Measurements from ENCODE around the gene MUC5AC.
"Not testable (repeated sequence)": the region's sequence is repeated elsewhere in the genome, so short reads cannot be mapped to it uniquely, and the experiment has no call there.

MUC5AC gene

DNA sequence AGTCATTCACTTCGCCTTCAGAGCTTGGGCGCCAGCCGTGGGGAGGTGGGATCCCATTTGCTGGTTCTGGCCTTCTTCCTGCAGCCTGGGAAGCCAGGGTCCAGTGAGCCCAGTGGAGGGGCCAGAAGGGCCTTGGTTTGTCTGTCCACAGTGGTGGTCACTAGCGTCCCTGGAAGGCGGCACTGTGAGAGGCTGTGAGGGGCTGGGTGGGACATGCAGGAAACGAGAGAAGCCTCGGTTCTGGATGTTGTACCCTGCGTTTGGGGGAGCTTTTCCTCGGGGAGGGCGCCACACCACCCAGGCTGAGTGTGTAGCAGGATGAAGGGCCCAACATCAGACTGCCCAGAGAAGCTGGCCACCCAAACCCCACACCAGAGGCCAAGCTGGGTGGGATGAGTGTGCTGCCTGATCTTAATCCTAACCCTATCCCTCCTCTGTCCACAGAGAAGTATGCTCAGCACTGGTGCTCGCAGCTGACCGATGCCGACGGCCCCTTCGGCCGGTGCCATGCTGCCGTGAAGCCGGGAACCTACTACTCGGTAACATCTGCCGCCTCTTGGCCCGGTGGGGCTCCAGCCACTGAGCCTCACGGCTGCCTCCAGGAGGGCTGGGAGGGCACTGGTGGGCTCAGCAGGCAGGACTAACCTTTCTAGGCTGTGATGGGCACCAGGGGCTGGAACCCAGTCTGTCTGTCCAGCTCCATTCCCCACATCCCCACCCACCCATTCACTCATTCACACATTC is 14.4 kb downstream of the MUC5AC start:
- H3K9ac ChIP-seq (ENCODE audit: low read depth, low read length), result no peak overlapping the region

DNA sequence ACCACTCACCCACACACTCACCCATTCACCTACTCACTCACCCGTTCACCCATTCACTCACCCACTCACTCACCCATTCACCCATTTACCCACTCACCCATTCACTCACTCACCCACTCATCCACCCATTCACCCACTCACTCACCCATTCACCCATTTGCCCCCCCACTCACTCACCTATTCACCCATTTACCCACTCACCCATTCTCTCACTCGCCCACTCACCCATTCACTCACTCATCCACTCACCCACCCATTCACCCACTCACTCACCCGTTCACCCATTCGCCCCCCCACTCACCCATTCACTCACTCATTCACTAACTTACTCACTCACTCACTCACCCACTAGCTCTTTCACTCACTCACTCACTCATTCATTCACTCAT is 15.0 kb downstream of the MUC5AC start:
- Histone ChIP-seq H3K9ac (ENCODE audit: low read depth, low read length) (no peak overlapping the region), H3K4me1 (ENCODE audit: insufficient read depth, low read length) (no peaks in the 10 kb centered on the region), H3K9me3 (ENCODE audit: control insufficient read depth, insufficient read depth, low read length) (no peaks in the 10 kb centered on the region), H3K36me3 (ENCODE audit: insufficient read depth, low read length) (no peaks in the 10 kb centered on the region)

More for the DNA sequence above, 14.4 kb downstream of the MUC5AC start:
- no peaks in the 10 kb centered on the region for H3K4me1 ChIP-seq (ENCODE audit: insufficient read depth, low read length)
- no peaks in the 10 kb centered on the region for H3K9me3 ChIP-seq (ENCODE audit: control insufficient read depth, insufficient read depth, low read length)
- H3K36me3 ChIP-seq (ENCODE audit: insufficient read depth, low read length), result no peaks in the 10 kb centered on the region

- H3K9me3 ChIP-seq (ENCODE audit: control insufficient read depth, insufficient read depth, low read length); H3K4me1 ChIP-seq (ENCODE audit: insufficient read depth, low read length); H3K36me3 ChIP-seq (ENCODE audit: insufficient read depth, low read length); H3K9ac ChIP-seq (ENCODE audit: low read depth, low read length): not testable (repeated sequence)
These were observed 15.6 kb downstream of the MUC5AC start for GRCh38 chr11:1173396-1173795.

- Histone ChIP-seq H3K9me3 (ENCODE audit: control insufficient read depth, insufficient read depth, low read length) (no peaks in the 10 kb centered on the region), H3K9ac (ENCODE audit: low read depth, low read length) (no peak overlapping the region), H3K4me1 (ENCODE audit: insufficient read depth, low read length) (no peaks in the 10 kb centered on the region), H3K36me3 (ENCODE audit: insufficient read depth, low read length) (no peaks in the 10 kb centered on the region)
These were observed 17.0 kb downstream of the MUC5AC start for GRCh38 chr11:1174441-1175370.

GRCh38 chr11:1175461-1176223 is 17.9 kb downstream of the MUC5AC start:
- H3K9me3 ChIP-seq (ENCODE audit: control insufficient read depth, insufficient read depth, low read length), result no peaks in the 10 kb centered on the region

DNA sequence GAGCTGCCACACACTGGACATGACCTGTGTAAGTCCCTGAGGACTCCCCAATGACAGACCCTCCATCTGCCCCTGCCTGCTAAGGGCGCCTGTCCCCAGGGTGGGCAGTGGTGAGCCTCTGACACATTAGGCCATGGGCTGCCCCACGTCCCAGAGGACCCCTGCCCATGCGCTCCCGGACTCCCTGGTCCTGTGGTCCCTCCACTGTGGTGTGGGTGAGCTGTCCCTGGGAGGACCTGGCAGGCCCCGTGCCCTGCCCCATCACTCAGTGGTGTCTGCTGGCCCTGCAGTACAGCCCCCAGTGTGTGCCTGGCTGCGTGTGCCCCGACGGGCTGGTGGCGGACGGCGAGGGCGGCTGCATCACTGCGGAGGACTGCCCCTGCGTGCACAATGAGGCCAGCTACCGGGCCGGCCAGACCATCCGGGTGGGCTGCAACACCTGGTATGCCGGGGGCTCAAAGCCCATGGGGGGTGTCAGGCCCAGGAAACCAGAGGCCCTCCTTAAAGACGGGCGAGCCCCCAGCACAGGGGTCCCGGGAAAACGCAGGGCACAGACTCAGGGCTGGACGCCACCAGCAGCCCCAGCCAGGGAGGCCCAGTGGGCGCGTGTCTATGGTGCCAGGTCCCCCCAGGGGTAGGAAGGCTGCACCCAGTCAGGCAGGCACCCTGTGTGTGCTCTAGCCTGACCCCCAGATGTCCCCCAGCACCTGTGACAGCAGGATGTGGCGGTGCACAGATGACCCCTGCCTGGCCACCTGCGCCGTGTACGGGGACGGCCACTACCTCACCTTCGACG is 18.7 kb downstream of the MUC5AC start:
- Histone ChIP-seq H3K9ac (ENCODE audit: low read depth, low read length) (no peak overlapping the region), H3K4me1 (ENCODE audit: insufficient read depth, low read length) (no peaks in the 10 kb centered on the region), H3K9me3 (ENCODE audit: control insufficient read depth, insufficient read depth, low read length) (no peaks in the 10 kb centered on the region), H3K36me3 (ENCODE audit: insufficient read depth, low read length) (no peaks in the 10 kb centered on the region)

More at GRCh38 chr11:1175461-1176223, 17.9 kb downstream of the MUC5AC start:
- Histone ChIP-seq H3K36me3 (ENCODE audit: insufficient read depth, low read length) (no peaks in the 10 kb centered on the region), H3K4me1 (ENCODE audit: insufficient read depth, low read length) (no peaks in the 10 kb centered on the region), H3K9ac (ENCODE audit: low read depth, low read length) (no peak overlapping the region)

GRCh38 chr11:1177020-1177770 is 19.4 kb downstream of the MUC5AC start:
- H3K9ac ChIP-seq (ENCODE audit: low read depth, low read length), result no peak overlapping the region
- H3K36me3 ChIP-seq (ENCODE audit: insufficient read depth, low read length), result no peaks in the 10 kb centered on the region
- H3K9me3 ChIP-seq (ENCODE audit: control insufficient read depth, insufficient read depth, low read length), result no peaks in the 10 kb centered on the region
- H3K4me1 ChIP-seq (ENCODE audit: insufficient read depth, low read length), result no peaks in the 10 kb centered on the region

DNA sequence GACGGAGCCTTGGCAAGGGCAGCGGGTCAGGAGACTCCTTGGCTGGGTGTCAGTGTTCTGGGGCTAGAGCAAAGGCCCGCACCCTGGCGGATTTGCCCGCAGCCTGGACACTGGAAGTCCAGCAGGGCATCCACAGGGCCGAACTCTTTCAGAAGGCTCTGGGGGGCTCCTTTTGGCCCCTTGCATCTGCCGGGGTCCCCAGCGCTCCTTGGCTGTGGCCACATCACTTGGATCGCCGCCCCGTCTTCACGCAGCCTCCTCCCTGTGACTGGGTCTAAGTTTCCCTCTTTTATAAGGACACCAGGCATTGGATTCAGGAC is 20.0 kb downstream of the MUC5AC start:
- Histone ChIP-seq H3K4me1 (ENCODE audit: insufficient read depth, low read length) (no peaks in the 10 kb centered on the region), H3K36me3 (ENCODE audit: insufficient read depth, low read length) (no peaks in the 10 kb centered on the region), H3K9ac (ENCODE audit: low read depth, low read length) (no peak overlapping the region), H3K9me3 (ENCODE audit: control insufficient read depth, insufficient read depth, low read length) (no peaks in the 10 kb centered on the region)

- Histone ChIP-seq H3K9ac (ENCODE audit: low read depth, low read length) (no peak overlapping the region), H3K4me1 (ENCODE audit: insufficient read depth, low read length) (no peaks in the 10 kb centered on the region), H3K9me3 (ENCODE audit: control insufficient read depth, insufficient read depth, low read length) (no peaks in the 10 kb centered on the region), H3K36me3 (ENCODE audit: insufficient read depth, low read length) (no peaks in the 10 kb centered on the region)
These were observed 20.6 kb downstream of the MUC5AC start for GRCh38 chr11:1178201-1178885.

DNA sequence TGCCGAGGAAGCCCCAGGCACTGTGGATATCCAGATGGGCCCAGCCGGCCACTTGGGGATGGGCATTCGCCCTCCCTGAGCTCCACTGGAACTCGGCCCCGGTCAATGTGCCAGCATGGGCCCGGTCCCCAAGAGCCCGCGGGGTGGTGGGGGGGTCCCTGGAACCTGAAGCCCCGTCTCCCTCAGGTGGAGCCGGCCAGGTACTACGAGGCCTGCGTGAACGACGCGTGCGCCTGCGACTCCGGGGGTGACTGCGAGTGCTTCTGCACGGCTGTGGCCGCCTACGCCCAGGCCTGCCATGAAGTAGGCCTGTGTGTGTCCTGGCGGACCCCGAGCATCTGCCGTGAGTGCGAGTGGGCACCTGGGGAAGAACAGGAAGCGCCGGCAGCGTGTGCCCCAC is 21.2 kb downstream of the MUC5AC start:
- Histone ChIP-seq H3K9me3 (ENCODE audit: control insufficient read depth, insufficient read depth, low read length) (no peaks in the 10 kb centered on the region), H3K36me3 (ENCODE audit: insufficient read depth, low read length) (no peaks in the 10 kb centered on the region), H3K4me1 (ENCODE audit: insufficient read depth, low read length) (no peaks in the 10 kb centered on the region), H3K9ac (ENCODE audit: low read depth, low read length) (no peak overlapping the region)

DNA sequence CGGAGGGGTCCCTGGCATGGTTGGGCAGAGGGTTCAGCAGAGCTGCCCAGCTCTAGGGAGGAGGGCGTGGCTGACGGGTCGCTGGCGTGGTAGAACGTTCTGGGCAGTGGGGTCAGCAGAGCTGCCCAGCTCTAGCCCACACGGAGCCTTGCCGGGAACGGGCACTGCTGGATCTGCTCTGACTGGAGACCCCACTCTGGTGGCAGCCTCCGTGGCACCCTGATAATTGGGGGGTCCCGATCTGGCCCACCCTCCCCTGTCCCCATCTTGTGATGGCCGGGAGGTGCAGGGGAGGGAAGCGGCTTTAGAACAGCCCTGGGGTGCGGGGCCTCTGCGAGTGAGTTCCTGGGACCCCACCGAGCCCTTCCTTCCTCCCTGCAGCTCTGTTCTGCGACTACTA is 21.9 kb downstream of the MUC5AC start:
- no peak overlapping the region for H3K9ac ChIP-seq (ENCODE audit: low read depth, low read length)
- H3K9me3 ChIP-seq (ENCODE audit: control insufficient read depth, insufficient read depth, low read length), result no peaks in the 10 kb centered on the region
- no peaks in the 10 kb centered on the region for H3K36me3 ChIP-seq (ENCODE audit: insufficient read depth, low read length)
- no peaks in the 10 kb centered on the region for H3K4me1 ChIP-seq (ENCODE audit: insufficient read depth, low read length)

DNA sequence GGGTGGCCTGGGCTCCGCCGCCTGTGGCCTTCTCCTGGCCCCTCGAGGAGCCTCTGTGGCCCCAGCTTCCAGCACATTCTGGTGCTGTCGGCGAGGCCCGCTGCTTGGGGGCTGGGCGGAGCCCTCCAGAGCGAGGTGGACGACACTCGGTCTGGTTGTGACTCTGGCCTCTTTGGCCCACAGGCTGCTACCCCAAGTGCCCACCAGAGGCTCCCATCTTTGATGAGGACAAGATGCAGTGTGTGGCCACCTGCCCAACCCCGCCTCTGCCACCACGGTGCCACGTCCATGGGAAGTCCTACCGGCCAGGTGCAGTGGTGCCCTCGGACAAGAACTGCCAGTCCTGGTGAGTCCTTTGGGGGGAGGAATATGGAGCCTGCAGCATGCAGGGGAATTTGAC is 22.4 kb downstream of the MUC5AC start:
- no peak overlapping the region for H3K9ac ChIP-seq (ENCODE audit: low read depth, low read length)
- no peaks in the 10 kb centered on the region for H3K9me3 ChIP-seq (ENCODE audit: control insufficient read depth, insufficient read depth, low read length)
- H3K4me1 ChIP-seq (ENCODE audit: insufficient read depth, low read length), result no peaks in the 10 kb centered on the region
- no peaks in the 10 kb centered on the region for H3K36me3 ChIP-seq (ENCODE audit: insufficient read depth, low read length)

DNA sequence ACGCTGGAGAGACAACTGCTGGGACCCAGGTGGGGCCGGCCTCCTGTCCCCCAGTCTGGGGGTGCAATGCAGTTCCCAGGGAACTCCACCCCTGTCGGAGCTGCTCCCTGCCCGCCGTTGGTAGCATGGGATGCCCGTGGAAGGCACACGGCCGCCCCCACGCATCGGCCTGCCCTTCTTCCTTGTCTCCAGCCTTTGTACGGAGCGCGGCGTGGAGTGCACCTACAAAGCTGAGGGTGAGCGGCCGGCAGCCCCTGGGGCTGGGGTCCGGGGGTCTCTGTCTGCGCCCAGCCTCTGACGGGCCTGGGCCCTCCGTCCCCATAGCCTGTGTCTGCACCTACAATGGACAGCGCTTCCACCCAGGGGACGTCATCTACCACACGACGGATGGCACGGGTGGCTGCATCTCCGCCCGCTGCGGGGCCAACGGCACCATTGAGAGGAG is 23.2 kb downstream of the MUC5AC start:
- Histone ChIP-seq H3K36me3 (ENCODE audit: insufficient read depth, low read length) (no peaks in the 10 kb centered on the region), H3K9me3 (ENCODE audit: control insufficient read depth, insufficient read depth, low read length) (no peaks in the 10 kb centered on the region), H3K4me1 (ENCODE audit: insufficient read depth, low read length) (no peaks in the 10 kb centered on the region), H3K9ac (ENCODE audit: low read depth, low read length) (no peak overlapping the region)
